CD4-positive, alpha-beta T cell treated with Interferon gamma for 1 hour (primary cell): Measurements from ENCODE around the gene PRKG1.

ENCODE experiments used
- DNase-seq: peaks from one replicate; pipeline ENCODE4 v3.0.0-alpha.2; 2020

The PRKG1 gene

DNA sequence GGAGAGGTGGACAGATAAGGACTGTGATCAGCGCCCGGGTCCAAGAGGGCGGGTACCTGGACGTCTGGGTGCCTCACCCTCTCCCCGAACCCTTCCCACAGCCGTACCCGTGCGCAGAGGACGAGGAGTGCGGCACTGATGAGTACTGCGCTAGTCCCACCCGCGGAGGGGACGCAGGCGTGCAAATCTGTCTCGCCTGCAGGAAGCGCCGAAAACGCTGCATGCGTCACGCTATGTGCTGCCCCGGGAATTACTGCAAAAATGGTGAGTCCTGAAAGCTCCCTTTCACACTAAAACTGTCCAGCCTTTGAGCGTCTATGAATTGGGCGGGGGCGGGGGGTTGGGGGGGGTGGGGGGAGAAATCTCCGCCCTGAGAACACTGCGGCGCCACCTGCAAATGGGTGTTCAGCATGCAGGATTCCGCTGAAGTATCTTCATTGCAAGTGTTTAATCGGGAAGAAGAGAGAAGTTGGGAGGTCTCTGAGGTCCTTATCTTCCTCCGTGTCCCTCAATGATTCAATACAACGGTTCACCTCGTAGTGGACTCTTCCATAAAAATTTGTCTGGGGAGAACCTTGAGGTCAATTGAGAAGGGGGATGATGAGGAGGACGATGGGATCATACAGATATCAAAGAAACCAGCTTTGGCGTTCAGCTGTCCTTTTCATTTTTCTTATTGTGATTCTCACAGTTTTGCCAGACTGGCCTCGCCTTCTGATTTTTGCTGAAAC is 1240.7 kb downstream of the PRKG1 start:
- no peak for DNase-seq

DNA sequence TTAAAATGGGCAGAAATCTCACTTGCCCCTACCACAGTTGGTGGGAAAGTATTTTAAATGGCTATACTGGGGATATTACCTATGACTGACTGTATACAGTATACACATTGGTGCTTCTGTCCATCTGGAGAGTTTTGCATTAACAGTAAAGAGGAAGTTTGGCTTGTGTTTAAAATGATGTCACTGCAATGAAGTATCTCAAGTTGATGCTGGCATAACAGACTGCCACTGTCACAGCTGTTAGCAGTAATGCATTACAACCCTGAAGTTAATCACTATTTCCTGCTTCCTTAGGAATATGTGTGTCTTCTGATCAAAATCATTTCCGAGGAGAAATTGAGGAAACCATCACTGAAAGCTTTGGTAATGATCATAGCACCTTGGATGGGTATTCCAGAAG is 1241.7 kb downstream of the PRKG1 start:
- DNase-seq: no peak

DNA sequence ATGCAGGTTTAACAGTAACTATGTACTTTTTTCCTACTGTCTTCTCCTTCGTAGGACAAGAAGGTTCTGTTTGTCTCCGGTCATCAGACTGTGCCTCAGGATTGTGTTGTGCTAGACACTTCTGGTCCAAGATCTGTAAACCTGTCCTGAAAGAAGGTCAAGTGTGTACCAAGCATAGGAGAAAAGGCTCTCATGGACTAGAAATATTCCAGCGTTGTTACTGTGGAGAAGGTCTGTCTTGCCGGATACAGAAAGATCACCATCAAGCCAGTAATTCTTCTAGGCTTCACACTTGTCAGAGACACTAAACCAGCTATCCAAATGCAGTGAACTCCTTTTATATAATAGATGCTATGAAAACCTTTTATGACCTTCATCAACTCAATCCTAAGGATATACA is 1242.2 kb downstream of the PRKG1 start:
- no peak for DNase-seq

DNA sequence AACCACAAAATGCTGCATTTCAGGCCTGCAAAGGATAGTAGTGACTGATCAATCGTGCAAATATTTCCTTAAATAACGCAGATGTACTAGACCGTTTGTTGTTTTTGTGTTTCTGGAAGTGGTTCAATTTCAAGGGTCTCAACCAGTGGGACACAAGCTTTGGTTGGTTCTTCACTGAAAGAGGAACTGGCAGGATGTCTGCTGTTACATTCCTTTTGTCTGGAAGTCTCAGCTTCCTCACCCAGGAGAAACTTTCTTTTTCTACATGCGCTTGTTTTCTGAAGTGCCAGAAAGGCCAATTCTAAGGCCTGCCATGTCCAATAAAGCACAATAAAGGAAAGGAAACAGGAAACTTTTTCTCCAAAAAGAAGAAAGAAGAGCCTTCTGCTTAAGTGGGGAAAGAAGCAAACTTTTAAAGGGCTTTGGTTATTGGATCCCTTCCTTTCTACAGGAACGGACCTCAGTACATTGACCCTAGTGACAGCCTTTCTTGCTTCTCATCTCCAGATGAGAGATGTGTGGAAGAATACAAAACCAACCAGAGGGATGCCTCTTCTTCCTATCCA is 1243.9 kb downstream of the PRKG1 start:
- no peak for DNase-seq

- DNase-seq: no peak
These were observed 1244.7 kb downstream of the PRKG1 start for GRCh38 chr10:52318822-52319464.

DNA sequence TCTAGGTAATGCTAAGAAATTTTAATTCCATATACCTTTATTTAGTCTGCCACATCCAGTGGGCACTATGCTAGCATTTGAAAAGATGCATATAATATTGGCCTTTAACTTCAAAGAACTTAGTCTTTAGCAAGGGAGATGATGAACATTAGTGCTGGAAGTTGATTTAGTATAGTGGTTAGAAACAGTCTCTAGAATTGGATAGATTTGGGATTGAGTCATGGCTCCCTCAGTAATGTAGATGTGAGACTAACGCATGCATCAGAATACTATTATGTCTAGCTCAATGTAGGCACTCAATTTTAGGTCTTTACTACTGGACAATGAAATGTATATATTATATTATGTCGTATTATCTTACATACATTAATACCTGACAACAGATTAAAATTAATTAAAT is 1245.6 kb downstream of the PRKG1 start:
- DNase-seq: no peak

DNA sequence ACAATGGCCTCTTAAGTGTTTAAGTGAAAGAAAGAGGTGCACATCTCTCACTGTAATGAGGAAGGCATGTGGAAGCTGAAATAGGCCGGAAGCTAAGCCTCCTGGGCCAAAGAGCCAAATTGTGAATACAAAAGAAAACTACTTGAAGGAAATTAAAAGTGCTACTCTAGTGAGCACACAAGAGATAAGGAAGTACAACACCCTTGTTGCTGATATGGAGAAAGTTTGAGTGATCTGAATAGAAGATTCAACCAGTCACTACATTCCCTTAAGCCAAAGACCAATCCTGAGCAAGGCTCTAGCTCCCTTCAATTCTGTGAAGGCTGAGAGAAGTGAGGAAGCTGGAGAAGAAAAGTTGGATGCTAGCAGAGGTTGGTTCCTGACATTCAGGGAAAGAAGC is 1248.0 kb downstream of the PRKG1 start:
- DNase-seq: no peak

DNA sequence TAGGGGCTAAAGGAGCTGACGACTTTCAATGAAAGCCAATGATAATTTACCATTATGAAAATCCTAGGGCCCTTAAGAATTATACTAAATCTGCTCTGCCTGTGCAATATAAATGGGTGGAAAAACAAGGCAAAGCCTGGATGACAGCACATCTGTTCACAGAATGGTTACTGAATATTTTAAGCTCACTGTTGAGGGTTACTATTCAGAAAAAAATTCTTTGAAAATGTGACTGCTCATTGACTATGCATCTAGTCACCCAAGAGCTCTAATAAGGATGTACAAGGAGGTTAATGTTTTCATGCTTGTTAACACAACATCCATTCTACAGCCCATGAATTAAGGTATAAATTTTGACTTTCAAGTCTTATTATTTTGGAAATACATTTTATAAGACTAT is 1248.6 kb downstream of the PRKG1 start:
- DNase-seq: no peak

DNA sequence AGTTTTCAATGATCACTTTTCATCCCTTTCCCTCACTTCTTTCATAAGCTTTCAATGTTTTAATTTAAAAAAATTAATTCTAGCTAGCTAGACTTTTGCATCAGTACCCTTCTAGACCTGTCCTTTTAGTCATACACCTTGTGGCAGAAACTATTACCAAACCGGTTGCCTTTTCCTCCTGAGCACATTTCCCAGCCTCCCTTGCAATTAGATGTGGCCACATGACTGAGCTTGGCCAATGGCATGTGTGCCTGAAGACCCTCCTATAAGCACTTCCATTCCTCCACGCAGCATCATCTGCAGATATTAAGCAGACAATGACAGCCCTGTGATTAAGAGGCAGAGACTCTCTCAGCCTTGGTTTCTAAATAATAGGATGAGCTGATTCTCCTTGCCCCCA is 1252.1 kb downstream of the PRKG1 start:
- DNase-seq: no peak

- no peak for DNase-seq
These were observed 1257.5 kb downstream of the PRKG1 start for GRCh38 chr10:52331638-52332364.

GRCh38 chr10:52332815-52333214 is 1258.5 kb downstream of the PRKG1 start:
- no peak for DNase-seq

GRCh38 chr10:52334595-52334994 is 1260.3 kb downstream of the PRKG1 start:
- no peak for DNase-seq

GRCh38 chr10:52335665-52336064 is 1261.4 kb downstream of the PRKG1 start:
- no peak for DNase-seq

DNA sequence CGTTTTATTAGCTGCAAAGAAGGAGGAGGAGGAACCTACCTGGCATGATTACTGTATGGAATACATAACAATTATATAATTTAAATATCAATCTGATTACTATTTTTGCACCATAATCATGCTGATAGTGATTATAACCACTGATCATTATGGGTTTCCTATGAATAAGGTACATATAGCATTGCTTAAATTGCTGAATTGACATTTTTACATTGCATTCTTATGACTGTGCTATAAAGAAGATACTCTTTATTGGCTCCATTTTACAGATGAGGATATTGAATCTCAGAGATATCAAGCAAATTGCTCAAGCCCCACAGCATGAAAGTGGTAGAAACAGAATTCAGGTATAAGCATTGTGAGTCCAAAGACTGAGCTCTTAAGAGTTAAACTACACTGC is 1262.9 kb downstream of the PRKG1 start:
- no peak for DNase-seq

- no peak for DNase-seq
These were observed 1269.2 kb downstream of the PRKG1 start for GRCh38 chr10:52343439-52343838.

GRCh38 chr10:52346394-52347326 is 1272.4 kb downstream of the PRKG1 start:
- DNase-seq: no peak

- no peak for DNase-seq
These were observed 1273.0 kb downstream of the PRKG1 start for GRCh38 chr10:52347327-52347667.
